ENCODE data around the gene FAM229A. TPM values are rescaled to one million over a fixed set of nuclear protein-coding genes. Genes with fewer than 3 reads are reported as not detected.

The FAM229A gene
- polyA plus RNA-seq, 2 of the 4 experiments (the other 2 are of a cell fraction), result 3.5 to 5.6 TPM

GRCh38 chr1:32394141-32394889 is 32.0 kb upstream of the FAM229A start, which contains the start of gene BSDC1 (continued):
- TF ChIP-seq PHF8 (IDR thresholded peaks at IDR 0.05; ENCODE audit: borderline replicate concordance, low read depth) (peak; percentile 63; the same call in 1 of the 2 replicates), FOXS1 (CRISPR knock-in tag; IDR thresholded peaks at IDR 0.05) (no peak), ZFP36 (IDR thresholded peaks at IDR 0.05; ENCODE audit: borderline replicate concordance, partially characterized antibody) (no peak), CHD4 (IDR thresholded peaks at IDR 0.05; ENCODE audit: borderline replicate concordance) (no peak), CTCF (IDR thresholded peaks at IDR 0.05) (no peak), MYC (IDR thresholded peaks at IDR 0.05; ENCODE audit: borderline replicate concordance, low read length) (no peak), FOSL2 (IDR thresholded peaks at IDR 0.05) (no peak), FOSL2 (CRISPR knock-in tag; IDR thresholded peaks at IDR 0.05) (peak; percentile 16; the same call in 1 of the 2 replicates)

- 18% methylated on average over 4 of the region's 15 CpGs for WGBS (ENCODE audit: missing lambda C conversion rate)
- Histone ChIP-seq H3K4me2 (peak overlapping the region; percentile 79), H3K4me1 (peaks cover 17% of the 10 kb centered on the region), H3K27ac (peak overlapping the region; percentile 77 to 89), H3K4me3 (peak overlapping the region; percentile 79), H3K9me3 (no peaks in the 10 kb centered on the region)
- peak; percentile 53 to 65; a peak in 5 of 6 replicates for ATAC-seq
- peak in 1 of 2 experiments; percentile 20 for DNase-seq (ENCODE audit: low read depth in 1 of 2, low spot score in 1 of 2)
- ChIA-PET POLR2A (interaction anchor here (1.3 to 1.6 kb wide), 3 partner anchors 57 to 257 kb away, joined by 3 to 10 read pairs (median 4); partner anchors contain the start of genes MARCKSL1 and RBBP4), CTCF (interaction anchor here (1.0 to 1.2 kb wide), 2 partner anchors 20 to 22 kb away, joined by 3 read pairs; no protein-coding TSS in a partner anchor)
- TF ChIP-seq HOXA7 (CRISPR knock-in tag; IDR thresholded peaks at IDR 0.05) (no peak), FOXS1 (CRISPR knock-in tag; IDR thresholded peaks at IDR 0.05) (no peak), ZC3H11A (IDR thresholded peaks at IDR 0.05) (no peak), HDAC2 (IDR thresholded peaks at IDR 0.05) (no peak), FOSL2 (IDR thresholded peaks at IDR 0.05) (no peak), FOSL2 (CRISPR knock-in tag; IDR thresholded peaks at IDR 0.05) (no peak), HES2 (IDR thresholded peaks at IDR 0.05) (no peak), EHMT2 (IDR thresholded peaks at IDR 0.05; ENCODE audit: low read depth) (no peak), BCL3 (IDR thresholded peaks at IDR 0.05) (no peak), PHF8 (IDR thresholded peaks at IDR 0.05; ENCODE audit: borderline replicate concordance, low read depth) (no peak), ZNF302 (CRISPR knock-in tag; IDR thresholded peaks at IDR 0.05) (no peak), JUN (IDR thresholded peaks at IDR 0.05) (no peak), NFE2L2 (conservative IDR thresholded peaks at IDR 0.05; ENCODE audit: low read length) (no peak), POLR2A (IDR thresholded peaks at IDR 0.05; ENCODE audit: low read length) (no peak), ZSCAN20 (CRISPR knock-in tag; IDR thresholded peaks at IDR 0.05) (no peak), HEYL (CRISPR knock-in tag; IDR thresholded peaks at IDR 0.05) (no peak), RFX5 (IDR thresholded peaks at IDR 0.05) (no peak), TFCP2L1 (CRISPR knock-in tag; IDR thresholded peaks at IDR 0.05) (no peak), BHLHE40 (IDR thresholded peaks at IDR 0.05; ENCODE audit: low read depth, low read length) (no peak), RCOR1 (IDR thresholded peaks at IDR 0.05; ENCODE audit: low read depth, low read length) (no peak)
- FAIRE-seq, result no peak
These were observed 31.5 kb upstream of the FAM229A start for GRCh38 chr1:32393832-32394140.

Data from A549 (cell line).